HepG2 (cell line): ENCODE data around the gene NPHS1. TPM values are rescaled to one million over a fixed set of nuclear protein-coding genes. Genes with fewer than 3 reads are reported as not detected.

Source experiments
- AHR ChIP-seq: IDR thresholded peaks from 2 replicates; pipeline ENCODE4 v1.6.1; 2018; ENCODE audit warnings: missing genetic modification reagents, missing compliant biosample characterization
- ATF2 ChIP-seq: sonication (generic); formaldehyde crosslinking; IDR thresholded peaks from 2 replicates; pipeline ENCODE4 v1.4.0; 2020; ENCODE audit warnings: missing genetic modification reagents
- CREB3 ChIP-seq: sonication (generic); formaldehyde crosslinking; IDR thresholded peaks from 2 replicates; pipeline ENCODE4 v1.5.0; 2020; ENCODE audit warnings: missing genetic modification reagents
- EZH2 ChIP-seq: conservative IDR thresholded peaks from 2 replicates; pipeline ENCODE4 v1.6.1; 2012; ENCODE audit warnings: mild to moderate bottlenecking, low read depth, low read length, moderate library complexity
- FOSL2 ChIP-seq: sonication (generic); formaldehyde crosslinking; IDR thresholded peaks from 2 replicates; pipeline ENCODE4 v1.4.0; 2020; ENCODE audit warnings: missing genetic modification reagents
- GABPA ChIP-seq, 2 experiments: IDR thresholded peaks; 2 replicates each; pipeline ENCODE4 v1.6.1; 2011 to 2016; ENCODE audit warnings: low read depth in 2 of 2, low read length in 1 of 2, missing biosample characterization in 1 of 2, missing genetic modification characterization in 1 of 2
- GTF3A ChIP-seq: sonication (generic); formaldehyde crosslinking; conservative IDR thresholded peaks from 2 replicates; pipeline ENCODE4 v1.4.0; 2020; ENCODE audit warnings: mild to moderate bottlenecking, missing genetic modification reagents
- KLF6 ChIP-seq: IDR thresholded peaks from 2 replicates; pipeline ENCODE4 v1.8.0; 2016; ENCODE audit warnings: missing biosample characterization, missing genetic modification reagents
- PLSCR1 ChIP-seq: sonication (generic); formaldehyde crosslinking; IDR thresholded peaks from 2 replicates; pipeline ENCODE4 v1.5.0; 2020; ENCODE audit warnings: missing genetic modification reagents, mild to moderate bottlenecking, borderline replicate concordance
- SMAD1 ChIP-seq: sonication (generic); formaldehyde crosslinking; IDR thresholded peaks from 2 replicates; pipeline ENCODE4 v1.4.0; 2020; ENCODE audit warnings: missing genetic modification reagents, low read depth, mild to moderate bottlenecking, borderline replicate concordance
- SNRNP70 ChIP-seq: fragments of 200-400 bp; formaldehyde crosslinking; IDR thresholded peaks from 2 replicates; pipeline ENCODE4 v1.6.1; 2017; ENCODE audit warnings: mild to moderate bottlenecking, low read depth, low read length, moderate library complexity
- ZBTB7A ChIP-seq: sonication (generic); formaldehyde crosslinking; IDR thresholded peaks from 2 replicates; pipeline ENCODE4 v1.8.0; 2022; ENCODE audit warnings: mild to moderate bottlenecking, missing genetic modification reagents
- ZFP91 ChIP-seq: sonication (generic); formaldehyde crosslinking; IDR thresholded peaks from 2 replicates; pipeline ENCODE4 v1.9.0; 2022; ENCODE audit warnings: missing genetic modification reagents, mild to moderate bottlenecking, borderline replicate concordance
- ZNF260 ChIP-seq: sonication (generic); formaldehyde crosslinking; IDR thresholded peaks from 2 replicates; pipeline ENCODE4 v1.4.0; 2020; ENCODE audit warnings: missing genetic modification reagents, low read depth, mild to moderate bottlenecking, borderline replicate concordance
- ZNF3 ChIP-seq: IDR thresholded peaks from 2 replicates; pipeline ENCODE4 v1.7.0; 2017; ENCODE audit warnings: inconsistent platforms
- ZNF33A ChIP-seq: sonication (generic); formaldehyde crosslinking; IDR thresholded peaks from 2 replicates; pipeline ENCODE4 v1.5.1; 2020; ENCODE audit warnings: missing genetic modification reagents, mild to moderate bottlenecking, moderate library complexity, borderline replicate concordance
- ZNF703 ChIP-seq: sonication (generic); formaldehyde crosslinking; IDR thresholded peaks from 2 replicates; pipeline ENCODE4 v1.5.1; 2020; ENCODE audit warnings: missing genetic modification reagents, mild to moderate bottlenecking, moderate library complexity, borderline replicate concordance
- ZNF709 ChIP-seq: sonication (generic); formaldehyde crosslinking; IDR thresholded peaks from 2 replicates; pipeline ENCODE4 v1.5.0; 2020; ENCODE audit warnings: mild to moderate bottlenecking, missing genetic modification reagents
- ZNF746 ChIP-seq: sonication (generic); formaldehyde crosslinking; IDR thresholded peaks from 2 replicates; pipeline ENCODE4 v1.8.0; 2022; ENCODE audit warnings: mild to moderate bottlenecking, missing genetic modification reagents
- ZNF891 ChIP-seq: sonication (generic); formaldehyde crosslinking; IDR thresholded peaks from 2 replicates; pipeline ENCODE4 v1.5.0; 2020; ENCODE audit warnings: mild to moderate bottlenecking, missing genetic modification reagents
- ZSCAN25 ChIP-seq: sonication (generic); formaldehyde crosslinking; IDR thresholded peaks from 2 replicates; pipeline ENCODE4 v1.8.0; 2022; ENCODE audit warnings: mild to moderate bottlenecking, missing genetic modification reagents
- ZUFSP ChIP-seq: sonication (generic); formaldehyde crosslinking; IDR thresholded peaks from 2 replicates; pipeline ENCODE4 v1.9.0; 2021; ENCODE audit warnings: missing genetic modification reagents, mild to moderate bottlenecking, borderline replicate concordance
- polyA plus RNA-seq, 8 experiments: library from polyadenylated mRNA; depleted of rRNA in 3 of 8; stranded (reverse) in 7 of 8; unstranded in 1 of 8; fragments of >200 nt; fragmentation: Illumina TruSeq in 4 of 8; extraction: Trizol in 4 of 8; gene quantifications; 2 replicates each; pipeline versions ENCODE4 v1.2.1 to v1.2.3, GENCODE V29; 2011 to 2016; ENCODE audit warnings: low read depth in 4 of 8, missing spikeins in 1 of 8, mixed read lengths in 1 of 8; ENCODE audit not compliant: insufficient read depth in 1 of 8
- total RNA-seq, 5 experiments: library from RNA; depleted of rRNA; stranded (reverse); fragments of >200 nt; fragmentation: Illumina TruSeq; extraction: Trizol; gene quantifications; 2 replicates each; pipeline ENCODE4 v1.2.3, GENCODE V29; 2016; ENCODE audit warnings: low read depth in 1 of 5

The NPHS1 gene
- total and polyA plus RNA-seq, 2 of the 13 experiments (the other 11 are each of a cell fraction or from before 2014, with no cell fraction given), result not detected

- TF ChIP-seq CREB3 (CRISPR knock-in tag) (peak; percentile 89), ZNF746 (CRISPR knock-in tag) (peak; percentile 69; the same call in 1 of the 2 replicates), ZNF891 (CRISPR knock-in tag) (peak; percentile 92), GABPA (IDR thresholded peaks at IDR 0.05; ENCODE audit: low read depth, low read length) (no peak), GABPA (CRISPR knock-in tag; IDR thresholded peaks at IDR 0.05; ENCODE audit: low read depth) (peak; percentile 29; the same call in 1 of the 2 replicates), ATF2 (peak; percentile 70; the same call in 1 of the 2 replicates), SMAD1 (CRISPR knock-in tag) (no peak), ZNF703 (CRISPR knock-in tag) (no peak), EZH2 (no peak), SNRNP70 (no peak), ZBTB7A (CRISPR knock-in tag) (peak; percentile 64; the same call in 1 of the 2 replicates), GTF3A (CRISPR knock-in tag) (no peak), FOSL2 (CRISPR knock-in tag) (peak; percentile 64), ZSCAN25 (peak; percentile 71; the same call in 1 of the 2 replicates), ZFP91 (CRISPR knock-in tag) (peak; percentile 99), KLF6 (CRISPR knock-in tag) (peak; percentile 99), ZNF33A (no peak), AHR (CRISPR knock-in tag) (peak; percentile 98; the same call in 1 of the 2 replicates), ZNF709 (CRISPR knock-in tag) (peak; percentile 94), ZUFSP (CRISPR knock-in tag) (no peak), PLSCR1 (peak; percentile 52; the same call in 1 of the 2 replicates), ZNF3 (CRISPR knock-in tag) (peak; percentile 77; the same call in 1 of the 2 replicates), ZNF260 (CRISPR knock-in tag) (no peak)
Observed at GRCh38 chr19:35879770-35880317, 27.5 kb upstream of the NPHS1 start (continued).
